Stimulated activated effector memory CD8-positive, alpha-beta T cell treated with anti-CD3 and anti-CD28 coated beads, Interleukin-12 subunit alpha, Interleukin-12 subunit beta, amount 100 ng/mL, for 72 hours (primary cell): Measurements from ENCODE around the gene EXOSC7.
"Not testable (repeated sequence)": the region's sequence is repeated elsewhere in the genome, so short reads cannot be mapped to it uniquely, and the experiment has no call there.

Experiments
- ATAC-seq: fragments of 150-1000 bp; cut with Tn5 transposase; 2 replicates; pipeline ENCODE4 v1.10.0; 2021
- DNase-seq, 2 donors: peaks; one replicate each; pipeline ENCODE4 v3.0.0; 2021 to 2022; ENCODE audit warnings: low spot score in 2 of 2
- H3K27ac Mint-ChIP-seq: one replicate; pipeline ENCODE4 v1.8.0; 2022; ENCODE audit warnings: mild to moderate bottlenecking, mixed read lengths
- H3K36me3 Mint-ChIP-seq: one replicate; pipeline ENCODE4 v1.8.0; 2022; ENCODE audit warnings: mild to moderate bottlenecking, mixed read lengths
- H3K4me1 Mint-ChIP-seq: one replicate; pipeline ENCODE4 v1.8.0; 2022; ENCODE audit warnings: mixed read lengths
- H3K4me3 Mint-ChIP-seq: one replicate; pipeline ENCODE4 v1.8.0; 2022; ENCODE audit warnings: mild to moderate bottlenecking, mixed read lengths
- H3K9me3 Mint-ChIP-seq: one replicate; pipeline ENCODE4 v1.8.0; 2022; ENCODE audit warnings: mixed read lengths

EXOSC7 gene

DNA sequence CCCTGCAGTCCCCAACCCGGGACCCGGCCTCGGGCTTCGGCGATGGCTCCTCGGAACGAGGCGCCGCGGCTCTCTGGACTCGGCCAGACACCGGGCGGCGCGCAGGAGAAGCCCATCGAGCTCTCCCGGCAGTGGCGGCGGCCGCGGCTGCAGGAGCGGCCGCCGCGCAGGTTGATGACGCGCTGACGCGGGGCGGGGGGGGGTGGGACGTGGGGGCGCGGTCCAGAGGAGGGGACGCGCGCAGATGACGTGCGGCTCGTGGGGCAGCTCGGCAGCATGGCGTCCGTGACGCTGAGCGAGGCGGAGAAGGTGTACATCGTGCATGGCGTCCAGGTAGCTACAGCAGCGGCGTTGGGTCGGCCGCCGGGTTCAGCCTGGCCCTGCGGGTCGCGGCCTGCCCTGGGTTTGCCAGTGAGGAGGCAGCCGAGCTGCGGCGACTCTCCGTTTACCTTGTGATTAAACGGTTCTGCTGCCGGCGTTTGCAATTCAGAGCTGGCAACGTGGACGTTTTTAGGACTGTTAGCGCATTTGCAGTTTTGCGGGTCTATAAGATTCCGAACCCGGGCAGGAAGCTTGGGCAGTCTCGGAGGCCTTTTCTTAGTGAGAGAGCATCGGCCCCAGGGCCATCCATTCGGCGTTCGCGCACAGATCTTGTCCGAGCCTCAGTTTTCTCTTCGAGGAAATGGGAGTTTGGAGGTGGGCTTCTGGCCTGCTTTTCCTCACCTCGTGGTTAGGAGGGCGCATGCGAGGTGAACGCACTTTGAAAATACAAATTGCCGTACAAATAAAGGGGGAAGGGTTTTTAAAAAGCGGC is at the start of gene EXOSC7, which contains the start of gene ZDHHC3:
EXOSC7 (plus strand) TSS at position 243 of the 814 bp plus-strand sequence; CDS start at position 277, 34 bp downstream.
ZDHHC3 (minus strand) TSS at position 173 of the 814 bp plus-strand sequence. CDS start 16,738 bp downstream, outside the sequence.
- Mint-ChIP-seq H3K4me1 (peaks cover 52% of the 10 kb centered on the region), H3K9me3 (no peaks in the 10 kb centered on the region), H3K27ac (peak within 1 kb of the TSS; percentile 96), H3K4me3 (peak within 1 kb of the TSS; percentile 95), H3K36me3 (peaks cover 25% of the 10 kb centered on the region)
- peak; percentile 95 for ATAC-seq
- peak; percentile 71 to 86 for DNase-seq

DNA sequence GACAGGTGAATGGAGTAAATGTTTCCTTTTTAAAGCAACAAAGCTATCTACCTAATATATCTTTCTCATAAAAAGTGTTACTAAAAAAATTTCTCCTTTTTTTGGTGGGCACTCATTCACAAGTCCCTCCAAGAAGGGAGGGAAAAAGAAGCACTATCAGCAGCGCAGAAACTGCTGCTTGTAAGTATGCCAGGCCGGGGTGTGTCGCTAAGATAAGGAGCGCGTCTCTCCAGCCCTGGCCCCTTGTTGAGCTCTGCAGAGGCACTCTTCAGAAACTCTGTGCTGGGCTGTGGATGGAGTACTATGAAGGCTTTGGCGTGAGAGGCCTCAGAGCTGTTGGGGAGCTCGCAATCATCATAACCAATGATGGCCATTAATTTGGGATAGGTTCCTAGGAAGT is 49.1 kb upstream of the EXOSC7 start:
- Mint-ChIP-seq H3K4me3 (no peak overlapping the region), H3K4me1 (no peaks in the 10 kb centered on the region), H3K36me3 (peaks cover 29% of the 10 kb centered on the region), H3K9me3 (no peaks in the 10 kb centered on the region), H3K27ac (no peak overlapping the region)
- ATAC-seq (no peak), DNase-seq (no peak)

DNA sequence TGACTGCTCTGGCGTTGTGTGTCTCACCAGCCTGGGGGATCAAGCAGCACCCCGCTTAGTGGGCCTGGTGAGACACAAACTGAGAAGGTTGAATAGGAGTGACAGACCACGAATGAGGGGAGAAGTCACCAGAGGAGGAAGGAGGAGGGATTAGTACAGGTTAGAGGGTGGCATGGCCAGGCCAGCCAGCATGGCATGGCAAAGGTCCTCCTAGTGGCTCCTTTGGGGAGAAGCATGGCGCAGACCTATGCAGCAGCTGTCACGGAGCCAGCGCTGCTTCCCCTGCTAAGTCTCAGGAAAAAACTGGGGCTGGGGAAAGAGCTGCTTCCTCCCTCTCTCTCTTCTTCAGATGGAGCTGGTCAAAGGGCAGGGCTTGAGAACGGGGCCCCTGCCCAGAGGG is 48.7 kb upstream of the EXOSC7 start:
- DNase-seq: no peak
- H3K9me3 Mint-ChIP-seq: no peaks in the 10 kb centered on the region
- H3K4me1 Mint-ChIP-seq: no peaks in the 10 kb centered on the region
- no peak overlapping the region for H3K27ac Mint-ChIP-seq
- peaks cover 29% of the 10 kb centered on the region for H3K36me3 Mint-ChIP-seq
- H3K4me3 Mint-ChIP-seq: no peak overlapping the region
- no peak for ATAC-seq

DNA sequence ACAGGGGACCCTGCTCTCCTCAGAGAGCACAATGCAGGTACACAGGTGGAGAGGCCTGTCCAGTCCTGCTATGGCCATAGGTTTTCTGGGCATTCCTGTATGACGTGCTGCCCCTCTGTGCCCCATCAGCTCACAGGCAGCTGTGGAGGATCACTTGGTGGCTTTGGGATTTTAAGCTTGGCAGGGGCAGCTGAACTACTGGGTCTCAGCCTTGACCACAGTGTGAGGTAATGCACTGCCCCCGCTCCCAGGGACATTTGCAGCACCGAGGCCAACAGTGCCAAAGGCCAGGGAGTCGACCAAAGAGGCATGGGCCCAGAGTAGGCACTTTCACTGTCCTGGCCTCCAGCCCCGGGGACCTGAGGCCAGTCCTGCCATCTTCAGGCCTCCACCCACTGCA is 46.3 kb upstream of the EXOSC7 start:
- DNase-seq (no peak), ATAC-seq (no peak)
- no peak overlapping the region for H3K4me3 Mint-ChIP-seq
- no peaks in the 10 kb centered on the region for H3K9me3 Mint-ChIP-seq
- H3K36me3 Mint-ChIP-seq: peaks cover 38% of the 10 kb centered on the region
- no peaks in the 10 kb centered on the region for H3K4me1 Mint-ChIP-seq
- H3K27ac Mint-ChIP-seq: no peak overlapping the region

DNA sequence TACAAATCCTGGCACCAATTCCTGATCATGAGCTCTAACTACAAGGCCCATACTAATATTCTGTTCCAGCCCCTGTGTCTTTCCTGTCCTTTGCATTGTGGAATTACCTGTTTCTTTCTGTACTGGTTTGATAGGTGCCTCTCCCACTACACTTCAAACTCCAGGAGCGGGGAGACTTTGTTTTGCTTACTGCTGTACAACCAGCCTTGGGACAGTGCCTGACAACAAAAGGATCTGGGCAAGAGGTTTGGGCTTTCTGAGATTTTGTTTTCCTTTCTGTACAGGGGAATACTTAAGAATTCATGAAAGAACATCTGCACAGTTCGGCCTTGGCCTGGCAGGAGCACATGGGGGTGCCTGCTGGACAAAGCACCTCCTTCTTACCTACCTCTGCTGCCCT is 45.1 kb upstream of the EXOSC7 start:
- Mint-ChIP-seq H3K4me1 (peaks cover 4% of the 10 kb centered on the region), H3K4me3 (no peak overlapping the region), H3K36me3 (peaks cover 31% of the 10 kb centered on the region), H3K27ac (no peak overlapping the region), H3K9me3 (no peaks in the 10 kb centered on the region)
- ATAC-seq (no peak), DNase-seq (no peak)

DNA sequence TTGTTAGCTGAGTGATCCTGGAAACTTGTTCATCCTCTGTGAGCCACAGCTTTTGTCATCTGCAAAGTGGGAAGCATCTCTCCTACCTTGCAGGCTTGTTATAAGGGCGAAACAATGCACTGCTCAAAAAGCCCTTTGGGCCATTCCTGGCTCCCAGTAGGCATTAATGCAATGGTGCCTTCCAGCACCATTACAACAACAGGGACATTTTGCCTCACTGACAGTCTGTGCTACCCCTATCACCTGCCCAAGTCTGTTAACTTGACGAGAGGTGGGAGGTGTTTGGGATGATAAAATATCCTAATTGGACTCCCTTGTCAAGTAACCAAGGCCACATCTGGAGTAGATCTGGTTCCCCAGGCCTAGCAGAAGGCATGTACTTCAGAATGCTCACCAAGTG is 44.3 kb upstream of the EXOSC7 start:
- ATAC-seq (no peak), DNase-seq (no peak)
- no peak overlapping the region for H3K27ac Mint-ChIP-seq
- H3K9me3 Mint-ChIP-seq: no peaks in the 10 kb centered on the region
- no peak overlapping the region for H3K4me3 Mint-ChIP-seq
- H3K4me1 Mint-ChIP-seq: peaks cover 11% of the 10 kb centered on the region
- H3K36me3 Mint-ChIP-seq: peaks cover 25% of the 10 kb centered on the region

DNA sequence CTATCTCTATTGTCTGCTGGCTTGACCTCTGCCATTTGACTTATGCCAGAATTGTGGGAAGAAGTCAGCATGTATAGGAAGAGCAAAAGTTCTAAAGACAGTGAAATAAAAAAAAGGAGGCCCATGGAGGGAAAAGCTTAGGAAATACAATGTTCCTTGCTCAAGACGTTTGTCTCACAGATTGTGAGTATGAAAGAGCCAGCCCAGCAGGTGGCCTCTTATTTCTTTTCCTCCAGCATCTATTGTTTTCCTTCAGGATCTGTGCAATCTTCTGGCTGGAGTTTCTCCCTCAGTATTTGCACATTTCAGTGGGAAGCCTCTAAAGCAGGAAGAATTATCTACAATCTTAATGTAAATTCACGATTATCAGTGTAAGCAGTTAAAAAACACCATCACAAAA is 43.8 kb upstream of the EXOSC7 start:
- Mint-ChIP-seq H3K9me3 (no peaks in the 10 kb centered on the region), H3K4me1 (peaks cover 11% of the 10 kb centered on the region), H3K36me3 (peaks cover 25% of the 10 kb centered on the region), H3K4me3 (no peak overlapping the region), H3K27ac (no peak overlapping the region)
- DNase-seq (no peak), ATAC-seq (no peak)

DNA sequence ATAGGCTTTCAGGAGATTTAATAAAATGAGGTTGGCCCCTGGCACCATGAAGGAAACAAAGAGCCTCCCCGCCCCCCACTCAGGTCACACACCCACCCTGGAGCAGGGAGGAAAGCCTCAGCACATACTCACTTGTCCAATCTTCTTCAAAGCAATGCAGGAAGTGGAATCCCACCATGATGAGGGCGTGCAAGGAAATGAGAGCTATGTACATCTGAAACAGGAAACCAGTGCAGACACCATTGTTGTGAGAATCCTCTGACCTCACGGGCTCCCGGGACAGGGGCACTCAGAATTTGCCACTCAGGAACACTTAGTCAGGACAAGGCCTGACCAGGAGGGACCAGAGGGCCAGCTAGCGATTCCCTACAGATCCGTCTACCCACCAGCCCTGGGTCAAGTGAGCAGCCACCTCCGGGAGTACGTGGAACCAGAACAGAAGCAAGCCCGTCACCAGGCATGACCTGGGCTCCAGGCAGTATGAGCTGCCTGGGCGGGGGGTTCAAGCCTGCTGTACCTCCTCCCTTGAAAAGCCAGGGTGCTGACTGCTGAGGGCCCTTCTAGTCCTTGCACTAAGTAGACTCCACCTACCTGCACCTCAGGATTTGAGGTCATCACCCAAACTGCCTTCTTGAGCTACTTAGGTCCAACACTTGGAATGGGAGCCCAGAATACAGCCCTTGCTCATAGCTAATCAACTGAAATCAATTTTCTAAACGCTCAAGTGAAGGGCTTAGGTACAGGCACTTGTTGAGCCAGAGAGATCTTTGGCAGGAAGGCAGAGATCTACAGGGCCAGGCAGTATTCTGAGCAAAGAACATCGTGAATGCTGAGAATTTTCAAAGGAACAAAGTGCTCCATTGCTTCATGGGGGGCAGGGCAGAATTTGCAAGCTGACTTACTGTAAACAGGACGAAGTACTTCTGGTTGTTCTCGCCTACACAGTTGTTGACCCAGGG is 42.8 kb upstream of the EXOSC7 start:
- H3K27ac Mint-ChIP-seq: no peak overlapping the region
- peaks cover 23% of the 10 kb centered on the region for H3K36me3 Mint-ChIP-seq

DNA sequence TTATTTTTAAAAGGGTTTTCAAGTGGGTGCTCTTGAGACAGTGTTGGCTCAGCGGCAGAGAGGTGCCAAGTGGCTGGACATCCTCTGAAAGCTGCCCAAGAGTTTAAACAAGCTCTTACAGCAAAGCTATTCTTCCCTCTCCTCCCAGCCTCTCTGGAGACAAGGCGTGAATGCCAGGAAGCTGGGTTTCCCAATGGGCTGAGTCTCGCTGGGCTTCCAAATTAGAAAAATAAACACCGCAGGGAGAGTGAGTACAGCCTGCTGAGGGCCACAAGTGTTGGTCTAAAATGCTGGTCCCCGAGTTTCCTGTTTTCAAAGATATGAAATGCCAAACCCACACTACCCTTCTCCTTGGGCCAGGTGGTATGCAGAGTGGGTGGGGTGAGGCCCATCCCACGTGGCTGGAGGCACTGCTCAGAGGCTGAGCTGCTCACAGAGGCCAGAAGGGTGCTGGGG is 36.4 kb upstream of the EXOSC7 start:
- ATAC-seq: no peak
- Mint-ChIP-seq H3K4me1 (peaks cover 20% of the 10 kb centered on the region), H3K27ac (peak overlapping the region; percentile 80), H3K4me3 (no peak overlapping the region), H3K9me3 (no peaks in the 10 kb centered on the region), H3K36me3 (peaks cover 58% of the 10 kb centered on the region)
- DNase-seq: no peak

More for the DNA sequence above, 42.8 kb upstream of the EXOSC7 start:
- ATAC-seq: no peak
- Mint-ChIP-seq H3K4me1 (peaks cover 11% of the 10 kb centered on the region), H3K9me3 (no peaks in the 10 kb centered on the region), H3K4me3 (no peak overlapping the region)
- no peak for DNase-seq

DNA sequence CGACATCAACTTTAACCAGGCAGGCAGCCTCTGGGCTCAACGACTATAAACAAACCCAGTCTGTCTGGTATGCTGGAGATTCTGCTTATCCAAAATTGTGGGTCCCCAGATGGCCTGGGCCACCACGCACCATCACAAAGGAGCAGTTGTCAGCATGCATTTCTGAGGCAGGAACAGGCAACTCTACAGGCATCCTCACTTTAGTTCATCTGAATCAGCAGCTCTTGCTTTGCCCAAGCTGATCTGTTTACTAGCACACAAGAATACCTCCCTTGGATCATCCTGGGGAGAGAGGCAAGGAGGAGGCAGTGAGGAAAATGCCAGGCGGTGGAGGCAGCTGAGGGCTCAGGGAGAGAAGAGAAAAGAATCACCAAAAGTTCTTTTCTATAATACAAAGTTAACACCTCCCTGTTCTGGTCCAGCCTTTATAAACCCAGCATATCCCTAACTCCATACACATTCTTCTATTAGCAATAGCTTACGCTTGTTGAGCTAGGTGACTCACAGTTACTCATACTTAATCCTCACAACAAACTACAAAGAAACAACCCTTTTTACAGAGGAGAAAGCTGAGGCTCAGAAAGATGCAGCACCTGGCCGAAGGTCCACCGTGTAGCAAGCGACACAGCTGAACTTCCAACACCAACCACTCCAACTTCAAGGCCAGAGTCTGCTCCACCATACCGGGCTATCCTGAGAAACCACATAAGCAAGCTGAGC is 33.7 kb upstream of the EXOSC7 start:
- Mint-ChIP-seq H3K4me3 (no peak overlapping the region), H3K9me3 (no peaks in the 10 kb centered on the region), H3K36me3 (peaks cover 63% of the 10 kb centered on the region), H3K4me1 (peaks cover 9% of the 10 kb centered on the region), H3K27ac (peak overlapping the region; percentile 45)
- no peak for ATAC-seq
- no peak for DNase-seq

DNA sequence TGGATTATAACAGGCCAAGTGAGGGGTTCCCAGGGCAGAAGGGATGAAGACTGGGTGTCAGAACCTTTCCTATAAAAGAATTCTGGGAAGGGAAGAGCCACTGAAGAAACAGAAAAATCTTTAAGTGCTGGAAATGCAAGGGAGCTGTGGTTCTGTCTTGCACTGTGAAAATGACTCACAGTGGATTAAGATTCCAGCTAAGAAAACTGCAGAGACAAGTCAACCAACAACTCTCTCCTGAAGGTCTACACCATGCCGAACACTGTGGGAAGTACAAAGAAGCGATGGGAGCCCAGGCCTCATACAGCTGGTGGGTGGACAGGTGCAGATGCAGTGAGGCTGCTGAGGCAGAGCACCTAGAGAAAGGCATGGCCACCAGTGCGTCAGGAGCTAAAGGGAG is 27.8 kb upstream of the EXOSC7 start:
- Mint-ChIP-seq H3K36me3 (peaks cover 28% of the 10 kb centered on the region), H3K4me3 (no peak overlapping the region), H3K4me1 (peaks cover 27% of the 10 kb centered on the region), H3K27ac (no peak overlapping the region), H3K9me3 (no peaks in the 10 kb centered on the region)
- DNase-seq (no peak), ATAC-seq (no peak)

DNA sequence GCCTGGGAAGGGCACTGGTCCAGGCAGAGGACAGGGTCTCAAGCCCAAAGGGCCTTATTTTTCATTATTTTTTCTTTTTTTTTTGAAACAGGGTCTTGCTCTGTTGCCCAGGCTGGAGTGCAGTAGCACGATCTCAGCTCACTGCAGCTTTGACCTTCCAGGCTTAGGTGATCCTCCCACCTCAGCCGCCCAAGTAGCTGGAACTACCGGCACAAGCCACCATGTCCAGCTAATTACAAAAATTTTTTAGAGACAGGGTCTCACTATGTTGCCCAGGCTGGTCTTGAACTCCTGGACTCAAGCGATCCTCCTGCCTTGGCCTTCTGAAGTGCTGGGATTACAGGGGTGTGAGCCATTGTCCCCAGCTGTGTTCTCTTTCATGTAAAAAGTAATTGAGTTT is 26.3 kb upstream of the EXOSC7 start:
- H3K4me3 Mint-ChIP-seq, DNase-seq, H3K27ac Mint-ChIP-seq, ATAC-seq, H3K9me3 Mint-ChIP-seq: not testable (repeated sequence)
- Mint-ChIP-seq H3K4me1 (peaks cover 29% of the 10 kb centered on the region), H3K36me3 (peaks cover 13% of the 10 kb centered on the region)

DNA sequence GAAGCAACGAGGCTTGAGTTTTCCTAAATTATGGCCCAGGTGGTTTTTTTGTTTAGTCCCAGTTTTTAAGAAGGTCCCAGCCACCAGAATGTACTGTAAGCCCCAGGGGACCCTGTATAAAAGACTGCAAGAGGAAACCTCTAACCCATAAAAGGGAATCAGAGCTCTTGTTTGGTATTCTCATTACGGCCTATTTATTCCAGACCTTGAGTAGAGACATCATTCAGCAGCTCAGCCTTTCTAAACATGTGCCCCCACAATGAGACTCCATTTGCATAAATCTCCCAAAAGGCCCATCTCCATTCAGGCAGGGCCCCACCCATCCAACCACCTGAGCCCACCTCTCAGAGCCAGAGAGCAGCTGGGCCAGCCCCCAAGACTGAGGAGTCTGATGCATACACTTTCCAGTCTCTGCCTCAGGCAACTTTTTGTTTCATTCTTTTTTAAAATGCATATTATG is 25.7 kb upstream of the EXOSC7 start:
- H3K4me3 Mint-ChIP-seq: no peak overlapping the region
- no peaks in the 10 kb centered on the region for H3K9me3 Mint-ChIP-seq
- H3K36me3 Mint-ChIP-seq: peaks cover 8% of the 10 kb centered on the region
- peak overlapping the region; percentile 43 for H3K27ac Mint-ChIP-seq
- DNase-seq: no peak
- peaks cover 33% of the 10 kb centered on the region for H3K4me1 Mint-ChIP-seq
- ATAC-seq: no peak

DNA sequence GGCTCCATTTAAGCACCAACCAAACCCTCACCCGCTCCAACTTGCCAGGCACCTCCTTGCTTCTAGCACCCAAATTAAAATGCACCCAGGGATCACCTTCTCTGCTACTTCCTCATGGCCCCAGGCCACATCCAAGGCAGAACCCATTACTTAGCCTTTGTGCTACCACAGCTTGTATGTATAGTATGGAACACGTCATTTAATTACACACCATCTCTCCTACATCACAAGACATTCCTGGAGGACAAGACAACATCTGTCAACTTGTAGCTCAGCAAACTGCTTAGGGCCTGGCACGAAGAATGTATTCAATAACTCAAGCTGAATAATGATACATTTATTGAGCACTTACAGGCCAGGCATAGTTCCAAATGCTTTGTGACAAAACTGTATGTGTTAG is 23.4 kb upstream of the EXOSC7 start:
- DNase-seq: no peak

DNA sequence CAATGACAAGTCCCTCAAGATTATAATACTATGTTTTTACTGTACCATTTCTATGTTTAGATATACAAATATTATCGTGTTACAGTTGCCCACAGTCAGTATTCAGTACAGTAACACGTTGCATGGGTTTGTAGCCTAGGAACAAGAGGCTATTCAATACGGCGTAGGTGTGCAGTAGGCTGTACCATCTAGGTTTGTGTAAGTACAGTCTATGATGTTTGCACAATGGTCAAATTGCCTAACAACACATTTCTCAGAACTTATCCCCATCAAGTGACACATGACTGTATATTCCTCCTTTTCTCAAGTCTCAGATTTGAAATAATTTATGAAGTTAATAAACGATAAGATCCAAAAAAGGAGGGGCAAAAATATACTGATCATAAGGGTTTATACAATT is 21.7 kb upstream of the EXOSC7 start:
- Mint-ChIP-seq H3K4me1 (peaks cover 48% of the 10 kb centered on the region), H3K9me3 (no peaks in the 10 kb centered on the region), H3K36me3 (peaks cover 5% of the 10 kb centered on the region), H3K4me3 (no peak overlapping the region), H3K27ac (peak overlapping the region; percentile 36)
- DNase-seq (no peak), ATAC-seq (no peak)

More for the DNA sequence above, 23.4 kb upstream of the EXOSC7 start:
- Mint-ChIP-seq H3K4me1 (peaks cover 49% of the 10 kb centered on the region), H3K27ac (peak overlapping the region; percentile 43), H3K4me3 (no peak overlapping the region), H3K36me3 (peaks cover 4% of the 10 kb centered on the region), H3K9me3 (no peaks in the 10 kb centered on the region)
- ATAC-seq: no peak
